NCI-H446 treated with DMSO at 0.1 percent for 48 hours (cell line): ENCODE measurements around the gene CDH4.

Source experiments
- DNase-seq: peaks from one replicate; lab custom pipeline; 2025; lab: John Stamatoyannopoulos, UW

CDH4 gene

DNA sequence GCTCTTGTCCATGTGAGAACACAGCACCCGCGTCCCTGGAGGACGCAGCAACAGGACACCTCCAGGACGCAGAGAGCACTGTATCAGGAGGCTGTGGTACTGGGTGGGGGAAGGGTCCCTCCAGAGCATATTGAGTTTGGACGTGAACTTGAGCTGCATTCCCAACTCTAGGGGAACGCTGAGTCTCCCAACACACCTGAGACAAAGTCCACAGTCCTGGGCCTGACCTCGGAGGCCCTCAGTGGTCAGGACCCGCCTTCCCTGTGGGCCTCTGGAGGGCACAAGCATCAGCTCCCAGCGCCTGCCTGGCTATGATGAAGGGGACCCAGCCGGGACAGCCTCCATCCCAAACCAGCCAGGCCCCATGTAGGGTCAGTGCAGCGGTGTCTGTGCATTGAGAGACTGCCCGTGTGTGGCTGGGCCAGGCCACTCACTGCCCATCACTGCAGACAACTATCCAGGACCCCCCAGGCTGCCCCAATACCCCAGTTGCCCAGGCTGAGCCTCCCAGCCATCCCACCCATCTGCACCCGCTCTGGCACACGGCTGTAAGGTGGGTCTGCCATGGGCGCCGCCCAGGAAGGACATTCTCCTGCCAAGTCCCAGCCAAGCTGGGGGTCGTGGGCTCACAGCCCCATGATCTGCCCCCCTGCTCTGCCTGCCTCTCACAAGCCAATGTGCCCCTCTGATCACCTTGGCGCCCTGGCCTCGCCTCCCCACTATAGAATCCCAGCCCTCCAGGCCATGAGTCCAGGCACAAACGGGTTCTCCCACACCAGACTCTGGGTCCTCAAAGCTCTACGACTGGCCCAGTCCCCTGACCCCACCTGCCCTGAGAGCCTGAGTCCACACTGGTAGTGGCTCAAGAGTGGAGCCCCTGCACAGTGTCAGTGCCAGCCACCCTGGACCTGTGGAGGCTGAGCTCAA, 697.9 kb downstream of the CDH4 start:
- no peak for DNase-seq

DNA sequence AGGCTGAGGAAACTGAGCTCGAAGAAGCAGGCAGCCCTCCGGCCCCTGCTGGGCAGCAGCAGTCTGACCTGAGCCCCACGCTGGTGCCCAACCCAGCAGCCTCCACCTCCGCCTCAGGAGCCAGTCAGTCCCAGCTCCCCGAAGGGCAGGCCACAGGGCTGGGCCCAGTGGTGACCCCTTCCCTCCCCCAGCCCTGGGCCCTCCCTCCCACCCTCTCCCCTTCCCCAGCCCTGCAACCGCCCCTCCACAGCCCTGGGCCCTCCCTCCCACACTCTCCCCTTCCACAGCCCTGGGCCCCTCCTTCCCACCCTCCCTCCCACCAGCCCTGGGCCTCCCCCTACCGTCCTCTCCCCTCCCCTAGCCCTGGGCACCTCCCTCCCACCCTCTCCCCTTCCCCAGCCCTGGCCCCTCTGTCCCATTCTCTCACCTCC, 698.6 kb downstream of the CDH4 start:
- no peak for DNase-seq

DNA sequence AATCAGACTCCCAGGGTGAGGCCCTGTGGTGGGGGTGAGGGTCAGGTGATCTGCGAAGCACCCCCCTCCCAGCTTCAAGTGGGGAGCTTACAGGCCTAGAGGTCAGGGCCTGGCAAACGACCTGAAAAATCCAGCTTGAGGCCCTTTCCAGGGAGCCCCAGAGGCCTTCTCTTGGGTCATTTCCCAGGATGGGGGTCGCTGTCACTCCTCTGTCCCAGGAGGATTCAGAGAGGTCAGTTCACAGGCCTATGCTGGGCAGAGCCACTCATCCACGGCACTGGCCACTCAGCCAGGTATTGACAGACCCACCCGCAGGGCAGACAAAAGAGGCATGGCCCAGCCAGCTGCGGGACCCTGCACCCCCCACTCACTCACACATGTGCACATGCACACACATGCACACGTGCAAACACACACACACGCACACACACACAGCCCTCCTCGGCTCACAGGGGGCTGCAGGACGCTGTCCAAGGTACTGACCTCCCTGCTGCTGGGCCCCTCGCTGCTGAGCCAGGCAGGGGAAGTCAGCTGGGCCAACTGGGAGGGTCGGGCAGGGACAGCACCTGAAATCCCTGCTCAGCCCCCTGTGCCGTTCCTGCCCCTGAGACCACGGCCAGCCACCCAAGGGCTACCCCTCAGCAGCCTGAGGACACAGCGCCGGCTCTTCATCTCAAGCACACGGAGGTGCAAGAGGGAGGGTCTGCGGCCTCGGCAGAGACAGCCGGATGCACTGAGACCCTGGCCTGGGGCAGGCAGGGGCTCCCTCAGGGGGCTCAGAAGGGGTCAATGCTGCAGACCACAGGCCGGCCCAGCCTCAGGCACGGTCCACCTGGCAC, 699.9 kb downstream of the CDH4 start:
- no peak for DNase-seq

DNA sequence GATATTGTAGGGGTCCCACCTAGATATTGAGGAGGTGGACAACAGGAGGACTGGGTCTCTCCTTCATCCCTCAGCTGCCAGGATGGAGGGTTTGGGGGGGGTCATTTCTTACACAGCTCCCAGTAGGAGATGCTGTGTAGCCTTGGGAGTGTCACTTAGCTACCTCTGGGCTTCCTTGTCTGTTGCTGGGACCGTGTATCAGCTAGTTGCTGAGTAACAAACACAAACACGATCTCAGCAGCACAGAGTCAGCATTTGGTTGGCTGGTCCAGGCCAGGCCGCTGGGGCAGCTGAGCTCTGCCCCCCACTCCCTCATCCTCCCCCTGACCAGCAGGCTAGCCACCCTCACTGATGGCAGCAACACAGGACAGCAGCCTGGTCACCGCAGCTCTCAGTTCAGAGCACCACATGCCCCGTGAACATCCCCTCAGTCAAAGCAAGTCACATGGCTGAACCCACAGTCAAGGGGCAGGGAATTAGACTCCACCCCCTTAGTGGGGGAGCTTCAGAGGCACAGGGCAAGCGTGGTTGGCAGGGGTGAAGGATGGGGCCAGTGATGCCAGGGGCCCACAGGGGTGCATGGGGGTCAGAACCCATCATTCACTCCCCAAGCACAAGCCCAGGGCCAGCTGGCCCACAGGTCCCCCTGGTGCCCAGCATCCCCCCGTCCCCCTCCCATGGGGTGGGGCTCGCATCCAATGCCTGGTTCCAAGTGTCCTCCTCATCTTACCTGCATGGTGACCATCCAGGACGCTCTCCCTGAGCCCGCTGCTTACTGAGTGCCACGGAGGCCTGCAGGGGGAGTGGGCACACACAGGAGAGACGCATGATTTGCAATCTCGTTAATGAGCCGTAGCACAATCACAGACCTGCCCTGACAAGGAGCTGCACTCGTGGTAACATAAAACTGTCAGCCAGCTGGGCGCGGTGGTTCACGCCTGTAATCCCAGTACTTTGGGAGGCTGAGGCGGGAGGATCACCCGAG, 701.3 kb downstream of the CDH4 start:
- DNase-seq: no peak

DNA sequence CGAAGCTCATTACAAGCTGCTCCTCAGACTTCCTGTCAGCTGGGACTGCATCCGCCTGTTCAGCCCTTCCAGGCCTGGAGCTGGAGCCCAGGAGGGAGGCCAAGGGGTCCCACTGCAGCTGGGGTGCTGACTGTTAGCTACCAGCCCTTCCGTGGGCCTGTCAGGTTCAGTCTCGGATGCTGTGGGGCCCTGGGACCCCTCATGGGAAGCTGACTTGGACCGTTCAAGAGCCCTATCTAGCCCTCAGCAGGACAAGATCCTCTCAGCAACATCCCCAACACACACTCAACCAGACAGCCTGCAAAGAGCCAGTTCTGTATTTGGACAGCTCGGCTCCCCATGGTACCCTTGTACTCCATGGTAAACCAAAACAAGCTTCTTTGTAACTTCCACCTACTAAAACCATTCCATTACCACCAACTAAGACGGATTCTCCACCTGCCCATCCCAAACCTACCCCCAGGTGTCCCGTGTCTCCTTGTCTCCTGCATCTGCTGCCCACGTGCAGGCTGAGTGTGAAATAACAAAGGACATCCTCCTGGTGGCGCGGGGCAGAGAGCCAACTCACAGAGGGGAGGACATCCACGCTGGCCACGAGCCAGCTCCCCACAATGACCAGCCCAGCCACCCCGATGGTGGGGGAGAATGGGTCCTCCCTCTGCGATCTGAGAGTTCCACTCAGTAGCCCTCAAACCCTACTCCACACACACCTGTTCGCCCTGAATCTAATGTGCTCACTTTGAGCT, 702.4 kb downstream of the CDH4 start:
- no peak for DNase-seq

DNA sequence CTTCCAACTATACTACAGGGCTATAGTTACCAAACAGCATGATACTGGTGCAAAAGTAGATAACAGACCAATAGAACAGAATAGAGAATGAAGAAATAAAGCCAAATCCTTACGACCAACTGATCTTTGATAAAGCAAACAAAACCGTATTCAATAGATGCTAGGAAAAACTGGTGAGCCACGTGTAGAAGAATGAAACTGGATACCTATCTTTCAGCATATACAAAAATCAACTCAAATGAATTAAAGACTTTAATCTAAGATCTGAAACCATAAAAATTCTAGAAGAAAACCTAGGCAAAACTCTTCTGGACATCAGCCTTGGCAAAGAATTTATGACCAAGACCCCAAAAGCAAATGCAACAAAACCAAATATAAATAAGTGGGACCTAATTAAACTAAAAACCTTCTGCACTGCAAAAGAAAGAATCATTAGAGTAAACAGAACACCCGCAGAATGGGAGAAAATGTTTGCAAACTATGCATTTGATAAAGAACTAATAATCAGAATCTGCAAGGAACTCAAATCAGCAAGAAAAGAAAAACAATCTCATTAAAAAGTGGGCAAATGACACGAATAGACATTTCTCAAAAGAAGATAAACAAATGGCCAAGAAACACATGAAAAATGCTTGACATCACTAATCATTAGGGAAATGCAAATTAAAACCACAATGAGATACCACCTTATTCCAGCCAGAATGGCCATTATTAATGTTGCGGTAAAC, 703.8 kb downstream of the CDH4 start:
- no peak for DNase-seq

DNA sequence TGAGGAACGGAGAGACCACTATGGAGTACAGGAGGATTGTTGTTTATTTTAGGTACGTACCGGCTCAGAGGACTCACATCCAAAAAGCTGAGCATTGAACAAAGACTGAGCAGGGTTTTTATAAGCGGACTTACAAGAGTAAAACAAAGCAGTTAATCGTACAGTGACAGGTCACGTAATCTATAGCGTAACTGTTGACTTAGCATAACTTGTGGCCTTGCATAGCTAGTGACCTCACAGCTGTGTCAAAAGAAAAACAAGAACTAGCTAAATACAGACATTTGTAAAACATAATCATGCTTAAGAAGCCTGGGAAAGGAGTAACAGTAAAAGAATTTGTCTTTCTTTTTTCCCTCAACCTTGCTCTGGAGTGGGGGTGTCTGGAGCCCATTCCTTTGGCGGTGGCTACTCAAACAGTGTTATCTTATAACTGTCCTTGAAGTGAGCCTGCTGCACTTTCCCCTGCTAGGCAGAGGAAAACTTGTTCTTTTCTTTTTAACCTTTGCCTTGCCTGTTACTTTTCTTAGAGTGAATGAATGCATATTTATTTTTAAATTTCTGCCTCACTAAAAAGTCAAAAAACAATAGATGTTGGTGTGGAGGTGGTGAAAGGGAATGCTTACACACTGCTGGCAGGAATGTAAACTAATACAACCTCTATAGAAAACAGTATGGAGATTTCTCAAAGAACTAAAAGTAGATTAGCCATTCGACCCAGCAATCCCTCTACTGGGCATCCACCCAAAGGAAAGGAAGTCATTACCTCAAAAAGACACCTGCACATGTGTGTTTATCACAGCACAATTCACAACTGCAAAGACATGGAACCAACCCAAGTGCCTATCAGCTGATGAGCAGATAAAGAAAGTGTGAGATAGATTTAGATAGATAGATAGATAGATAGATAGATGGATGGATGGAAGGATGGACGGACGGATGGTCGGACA, 704.6 kb downstream of the CDH4 start:
- no peak for DNase-seq

DNA sequence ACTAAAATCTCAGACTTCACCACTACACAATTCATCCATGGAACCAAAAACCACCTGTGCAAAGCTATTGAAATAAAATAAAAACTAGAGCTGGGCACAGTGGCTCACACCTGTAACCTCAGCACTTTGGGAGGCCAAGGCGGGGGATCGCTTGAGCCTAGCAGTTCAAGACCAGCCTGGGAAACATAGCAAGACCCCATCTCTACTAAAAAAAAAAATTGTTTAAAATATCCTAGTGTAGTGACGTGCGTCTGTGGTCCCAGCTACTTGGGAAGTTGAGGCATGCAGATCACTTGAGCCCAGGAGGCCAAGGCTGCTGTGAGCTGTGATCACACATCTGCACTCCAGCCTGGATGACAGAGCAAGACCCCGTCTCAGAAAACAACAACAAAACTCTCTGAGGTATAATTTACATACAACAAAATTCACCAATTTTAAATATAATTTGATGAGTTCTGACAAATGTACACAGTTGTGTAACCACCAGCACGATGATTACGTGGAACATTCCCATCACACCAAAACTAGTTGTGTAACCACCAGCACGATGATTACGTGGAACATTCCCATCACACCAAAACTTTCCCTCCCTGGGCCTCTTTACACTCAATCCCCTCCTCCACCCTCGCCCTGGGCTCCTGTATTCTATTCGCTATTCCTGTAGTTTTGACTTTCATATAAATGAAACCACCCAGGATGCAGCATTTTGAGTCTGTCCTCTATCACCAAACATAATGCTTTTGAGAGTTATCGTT, 706.1 kb downstream of the CDH4 start:
- no peak for DNase-seq

DNA sequence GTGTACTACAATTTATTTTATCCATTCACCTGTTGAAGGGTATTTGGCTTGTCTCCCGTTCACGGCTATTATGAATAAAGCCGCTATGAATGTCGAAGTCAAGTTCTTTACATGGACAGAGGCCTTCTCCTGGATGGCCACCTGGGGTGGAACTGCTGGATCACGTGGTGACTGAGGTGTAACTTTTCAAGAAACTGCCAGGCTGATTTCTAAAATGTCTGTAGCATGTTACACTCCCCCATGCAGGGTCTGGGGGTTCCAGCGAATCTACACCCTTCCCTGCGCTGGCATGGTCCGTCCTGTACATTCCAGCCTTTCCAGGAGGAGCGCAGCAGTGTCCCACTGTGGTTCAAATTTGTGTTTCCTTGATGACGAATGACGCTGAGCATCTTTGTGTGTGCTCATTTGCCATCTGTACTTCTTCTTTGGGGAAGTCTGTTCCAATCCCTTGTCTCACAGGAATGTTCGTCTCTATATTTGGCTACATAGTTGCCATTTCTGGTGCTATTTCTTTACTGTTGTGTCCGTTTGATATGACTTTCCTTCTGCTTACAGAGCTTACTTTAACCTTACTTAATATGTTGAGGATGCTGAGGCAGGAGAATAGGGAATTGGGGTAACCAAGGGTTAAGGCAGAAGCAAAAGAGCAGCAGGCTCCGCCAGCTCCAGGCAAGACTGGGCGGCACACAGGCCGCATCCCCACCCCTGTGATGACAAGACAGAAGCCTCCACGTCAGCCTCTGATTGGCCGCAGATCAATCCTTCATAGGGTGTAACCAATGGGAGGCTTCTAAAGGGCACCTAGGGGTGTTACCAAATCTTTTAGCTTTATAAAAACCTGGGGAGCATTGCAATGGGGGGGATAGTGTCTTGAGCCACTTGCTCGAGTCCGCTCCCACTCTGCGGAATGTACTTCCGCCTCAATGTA, 707.0 kb downstream of the CDH4 start:
- no peak for DNase-seq

DNA sequence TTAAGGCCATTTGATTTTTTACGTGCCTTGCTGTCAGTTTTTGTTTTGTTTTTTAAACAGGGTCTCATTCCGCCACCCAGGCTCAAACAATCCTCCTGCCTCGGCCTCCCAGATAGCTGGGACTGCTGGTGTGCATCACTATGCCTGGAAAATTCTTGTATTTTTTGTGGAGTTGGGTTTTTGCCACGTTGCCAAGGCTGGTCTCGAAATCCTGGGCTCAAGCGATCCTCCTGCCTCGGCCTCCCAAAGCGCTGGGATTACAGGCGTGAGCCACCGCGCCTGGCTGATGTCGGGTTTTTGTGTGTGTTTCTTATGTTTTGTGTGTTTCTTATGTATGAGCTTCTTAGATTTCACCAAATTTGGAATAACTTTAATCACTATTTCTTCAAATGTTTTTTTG, 708.8 kb downstream of the CDH4 start:
- no peak for DNase-seq

DNA sequence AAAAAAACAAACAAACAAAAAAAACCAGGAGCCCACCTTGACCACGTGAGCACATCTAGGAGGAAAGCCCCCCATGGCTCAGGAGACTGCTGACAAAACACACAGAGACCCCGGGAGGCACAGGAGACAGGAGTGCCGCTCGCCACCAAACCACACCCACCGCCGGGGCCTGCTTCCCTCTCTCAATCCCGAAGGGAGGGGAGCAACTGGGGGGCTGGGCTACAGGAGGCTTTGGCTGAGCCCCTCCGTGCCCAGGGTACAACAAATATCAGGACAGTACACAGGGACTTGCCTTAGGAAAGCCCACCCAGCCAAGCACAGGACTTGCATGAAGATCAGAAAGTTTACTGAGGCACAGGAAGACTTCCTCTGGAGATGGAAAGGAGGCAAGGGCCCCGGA, 711.1 kb downstream of the CDH4 start:
- no peak for DNase-seq

DNA sequence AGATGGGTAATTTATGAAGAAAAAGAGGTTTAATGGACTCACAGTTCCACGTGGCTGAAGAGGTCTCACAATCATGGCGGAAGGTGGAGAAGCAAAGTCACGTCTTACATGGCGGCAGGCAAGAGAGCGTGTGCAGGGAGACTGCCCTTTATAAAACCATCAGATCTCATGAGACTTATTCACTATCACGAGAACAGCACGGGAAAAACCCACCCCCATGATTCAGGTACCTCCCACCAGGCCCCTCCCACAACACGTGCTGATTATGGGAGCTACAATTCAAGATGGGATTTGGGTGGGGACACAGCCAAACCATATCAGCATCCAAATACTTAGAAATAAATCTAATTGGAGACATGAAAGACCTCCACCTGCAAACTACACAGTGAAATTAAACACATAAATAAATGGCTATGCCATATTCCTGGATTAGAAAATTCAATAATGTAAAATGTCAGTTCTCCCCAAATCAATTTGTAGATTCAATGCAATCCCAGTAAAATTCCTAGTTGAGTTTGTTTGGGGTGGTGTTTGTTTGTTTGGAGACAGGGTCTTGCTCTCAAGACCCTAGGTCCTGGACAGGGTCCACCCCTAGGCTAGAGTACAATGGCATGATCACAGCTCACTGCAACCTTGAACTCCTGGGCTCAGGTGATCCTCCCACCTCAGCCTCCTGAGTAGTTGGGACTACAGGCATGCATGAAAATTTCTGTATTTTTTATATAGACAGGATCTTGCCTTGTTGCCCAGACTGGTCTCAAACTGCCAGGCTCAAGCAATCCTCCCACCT, 712.0 kb downstream of the CDH4 start:
- no peak for DNase-seq

DNA sequence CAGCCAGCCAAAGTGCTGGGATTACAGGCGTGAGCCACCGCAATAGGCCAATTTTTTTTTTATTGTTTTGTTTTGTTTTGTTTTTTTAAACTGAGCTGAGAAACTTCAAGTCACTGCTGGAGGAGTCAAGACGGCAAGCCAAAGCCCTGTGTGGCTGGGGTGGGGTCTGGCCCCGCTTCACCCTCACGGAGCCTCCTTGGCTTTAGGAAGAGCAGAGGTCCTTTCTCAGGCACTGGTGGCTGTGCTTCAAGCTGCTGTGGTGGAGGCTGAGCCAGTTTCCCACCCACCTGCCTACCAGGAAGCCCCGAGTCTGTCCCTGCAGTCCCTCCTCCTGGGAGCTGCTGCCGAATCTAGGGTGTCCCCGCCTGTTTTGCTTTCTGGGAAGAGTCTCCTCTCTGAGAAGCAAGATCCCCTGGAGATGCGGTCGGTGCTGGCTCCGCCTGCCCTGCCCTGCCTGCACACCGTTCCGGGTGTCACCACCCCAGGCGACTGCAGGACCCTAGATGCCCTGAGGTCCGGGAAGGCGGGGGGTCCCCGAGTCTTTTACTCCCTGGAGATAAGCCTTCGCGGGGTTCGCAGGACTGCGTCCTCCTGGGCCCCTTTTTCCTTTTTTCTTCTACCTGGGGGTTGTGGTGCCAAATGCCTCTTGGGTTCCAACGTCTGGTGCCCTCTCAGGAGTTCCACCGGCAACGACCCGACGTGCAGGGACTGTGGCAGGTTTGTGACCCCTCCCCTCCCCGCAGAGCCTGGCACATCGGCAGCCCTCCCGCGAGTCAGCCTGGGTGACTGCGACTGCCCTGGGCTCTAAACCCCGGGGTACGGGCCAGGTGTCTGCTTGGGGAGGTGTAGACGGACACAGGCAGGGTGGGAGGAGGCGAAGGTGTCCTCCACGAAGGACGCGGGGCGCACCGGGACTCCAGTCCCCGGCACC, 712.9 kb downstream of the CDH4 start:
- no peak for DNase-seq

DNA sequence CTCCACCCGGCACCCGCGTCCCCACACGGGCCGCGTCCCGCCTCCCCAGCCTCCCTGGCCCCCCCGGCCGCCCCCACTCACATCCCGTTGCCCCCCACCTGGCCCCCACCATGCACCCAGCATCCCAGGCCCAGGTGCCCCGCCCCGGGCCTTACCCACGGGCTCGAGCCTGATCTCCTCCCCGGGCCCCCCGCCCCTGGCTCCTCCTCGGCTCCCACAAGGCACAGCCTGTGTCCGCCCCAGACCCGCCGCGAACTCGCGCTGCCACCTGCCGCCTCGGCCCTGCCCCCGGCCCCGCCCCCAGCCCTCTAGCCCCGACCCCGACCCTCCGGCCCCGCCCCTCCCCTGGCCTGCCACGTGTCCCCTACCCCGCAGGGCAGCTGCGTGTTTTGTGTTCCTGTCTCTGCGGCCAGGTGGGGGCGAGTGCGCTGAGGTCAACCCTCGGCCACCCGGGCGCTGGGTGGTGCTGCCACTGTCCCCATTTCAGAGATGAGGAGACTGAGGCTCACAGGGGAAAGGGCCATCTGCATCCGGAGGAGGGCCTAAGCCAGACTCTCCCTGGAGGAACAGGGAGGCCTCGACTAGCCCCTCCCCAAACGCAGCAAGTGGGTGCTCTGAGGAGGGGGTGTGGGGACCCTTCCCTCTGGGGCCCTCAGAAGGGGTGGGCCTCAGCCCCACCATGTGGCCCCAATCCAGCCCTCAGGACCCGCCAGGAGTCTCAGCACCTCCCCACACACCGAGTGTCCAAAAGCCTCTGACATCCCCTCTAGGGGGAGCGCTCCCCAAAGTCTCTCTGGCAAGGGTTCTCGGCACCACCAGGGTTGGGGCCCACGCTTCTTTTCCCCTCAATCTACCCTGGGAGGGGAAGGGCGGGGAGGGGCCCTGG, 713.8 kb downstream of the CDH4 start:
- DNase-seq: no peak
